Left ventricle myocardium superior (tissue), 1 donor: ENCODE measurements around the gene HDAC4. TPM values are rescaled to one million over a fixed set of nuclear protein-coding genes. Genes with fewer than 3 reads are reported as not detected.

Experiments used
- ATAC-seq: fragments of 200-7000 bp; cut with Tn5 transposase; one replicate; pipeline ENCODE4 v1.9.1; 2020; ENCODE audit warnings: mild to moderate bottlenecking, moderate library complexity
- DNase-seq: peaks from one replicate; pipeline ENCODE4 v3.0.0-alpha.2; 2020
- intact Hi-C: fragments of 100-400 bp; cut with micrococcal nuclease; formaldehyde crosslinking; loops from one replicate; pipeline ENCODE4 v1.11.0; 2022
- total RNA-seq: library from RNA; stranded (reverse); fragmentation: NEBNext Ultra II Directional; extraction: Animal tissue kit (Norgen Biotek cat#: 25700); gene quantifications from one replicate; pipeline ENCODE4 v1.2.1, GENCODE V29; 2021
- donor health status: DM: no; HTN: yes; CAD: no; lungs with severe emphysema.

HDAC4 gene
- total RNA-seq, 1 donor from 2014 or later, result 25.6 TPM

- ATAC-seq, result no peak
- DNase-seq, result no peak
- intact Hi-C loops, result no loop called here
These were observed 30.7 kb upstream of the HDAC4 start for GRCh38 chr2:239431536-239431935.

- DNase-seq (no peak), ATAC-seq (peak; percentile 14)
- intact Hi-C loops, result no loop called here
These were observed 28.9 kb upstream of the HDAC4 start for GRCh38 chr2:239429473-239430350.

- no peak for ATAC-seq
- DNase-seq, result no peak
- intact Hi-C loops, result no loop called here
These were observed 24.8 kb upstream of the HDAC4 start for GRCh38 chr2:239425631-239426030.

- intact Hi-C loops, result no loop called here
- ATAC-seq, result no peak
- DNase-seq, result no peak
These were observed 23.7 kb upstream of the HDAC4 start for GRCh38 chr2:239424337-239425045.

- no peak for DNase-seq
- intact Hi-C loops, result no loop called here
- no peak for ATAC-seq
These were observed 22.7 kb upstream of the HDAC4 start for GRCh38 chr2:239423551-239423950.

GRCh38 chr2:239421851-239422250, 21.0 kb upstream of the HDAC4 start:
- no peak for ATAC-seq
- DNase-seq, result no peak
- intact Hi-C loops, result no loop called here

- ATAC-seq, result no peak
- intact Hi-C loops, result no loop called here
- no peak for DNase-seq
These were observed 19.3 kb upstream of the HDAC4 start for GRCh38 chr2:239420082-239420481.

GRCh38 chr2:239418918-239419317, 18.1 kb upstream of the HDAC4 start:
- DNase-seq (no peak), ATAC-seq (no peak)
- intact Hi-C loops, result no loop called here

GRCh38 chr2:239412905-239413603, 12.2 kb upstream of the HDAC4 start:
- ATAC-seq (no peak), DNase-seq (no peak)
- intact Hi-C loops, result no loop called here

- DNase-seq (no peak), ATAC-seq (no peak)
- intact Hi-C loops, result no loop called here
These were observed 10.9 kb upstream of the HDAC4 start for GRCh38 chr2:239411549-239412319.

- ATAC-seq, result no peak
- DNase-seq, result no peak
- intact Hi-C loops, result no loop called here
These were observed 10.3 kb upstream of the HDAC4 start for GRCh38 chr2:239411117-239411516.

- ATAC-seq (no peak), DNase-seq (no peak)
- intact Hi-C loops, result no loop called here
These were observed 9.2 kb upstream of the HDAC4 start for GRCh38 chr2:239409976-239410375.

GRCh38 chr2:239407112-239407511, 6.3 kb upstream of the HDAC4 start:
- no peak for ATAC-seq
- DNase-seq, result no peak
- intact Hi-C loops, result no loop called here

GRCh38 chr2:239406316-239406995, 5.6 kb upstream of the HDAC4 start:
- ATAC-seq, result no peak
- no peak for DNase-seq
- intact Hi-C loops, result no loop called here

- intact Hi-C loops, result no loop called here
- ATAC-seq, result no peak
- no peak for DNase-seq
These were observed 4.3 kb upstream of the HDAC4 start for GRCh38 chr2:239405071-239405470.

GRCh38 chr2:239402666-239403065, 1.8 kb upstream of the HDAC4 start:
- intact Hi-C loops, result loop anchor here (5.0 kb wide), 1 partner anchor 85 kb away; no protein-coding TSS in a partner anchor
- DNase-seq (no peak), ATAC-seq (no peak)

GRCh38 chr2:239401881-239402233, 1.0 kb upstream of the HDAC4 start:
- ATAC-seq (peak; percentile 7), DNase-seq (peak; percentile 73)
- intact Hi-C loops, result loop anchor here (5.0 kb wide), 1 partner anchor 85 kb away; no protein-coding TSS in a partner anchor

- ATAC-seq (peak; percentile 95), DNase-seq (peak; percentile 100)
- intact Hi-C loops, result loop anchor here (5.0 kb wide), 1 partner anchor 84 kb away; no protein-coding TSS in a partner anchor
These were observed 454 bp upstream of the HDAC4 start for GRCh38 chr2:239401067-239401880.
